HG03064 (cell line): ENCODE results near the gene ATP8B3.
"Not testable (repeated sequence)": the region's sequence is repeated elsewhere in the genome, so short reads cannot be mapped to it uniquely, and the experiment has no call there.

Experiments
- ATAC-seq: cut with Tn5 transposase; IDR thresholded peaks from one replicate; pipeline ENCODE4 v1.9.1; 2021; ENCODE audit warnings: low read depth; ENCODE audit not compliant: unreplicated experiment

Gene ATP8B3

DNA sequence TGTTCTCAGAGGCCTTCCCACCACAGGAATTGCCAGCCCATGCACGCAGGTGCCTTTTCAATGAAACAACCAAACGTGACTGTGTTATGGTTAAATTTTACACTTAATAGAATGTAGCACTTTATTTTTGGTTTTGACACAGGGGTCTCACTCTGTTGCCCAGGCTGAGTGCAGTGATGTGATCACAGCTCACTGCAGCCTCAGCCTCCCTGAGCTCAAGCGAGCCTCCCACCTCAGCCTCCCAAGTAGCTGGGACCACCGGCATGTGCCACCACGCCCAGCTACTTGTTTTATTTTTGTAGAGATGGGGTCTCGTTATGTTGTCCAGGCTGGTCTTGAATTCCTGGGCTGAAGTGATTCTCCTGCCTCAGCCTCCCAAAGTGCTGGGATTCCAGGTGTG is 7.2 kb downstream of the ATP8B3 start:
- no peak for ATAC-seq

DNA sequence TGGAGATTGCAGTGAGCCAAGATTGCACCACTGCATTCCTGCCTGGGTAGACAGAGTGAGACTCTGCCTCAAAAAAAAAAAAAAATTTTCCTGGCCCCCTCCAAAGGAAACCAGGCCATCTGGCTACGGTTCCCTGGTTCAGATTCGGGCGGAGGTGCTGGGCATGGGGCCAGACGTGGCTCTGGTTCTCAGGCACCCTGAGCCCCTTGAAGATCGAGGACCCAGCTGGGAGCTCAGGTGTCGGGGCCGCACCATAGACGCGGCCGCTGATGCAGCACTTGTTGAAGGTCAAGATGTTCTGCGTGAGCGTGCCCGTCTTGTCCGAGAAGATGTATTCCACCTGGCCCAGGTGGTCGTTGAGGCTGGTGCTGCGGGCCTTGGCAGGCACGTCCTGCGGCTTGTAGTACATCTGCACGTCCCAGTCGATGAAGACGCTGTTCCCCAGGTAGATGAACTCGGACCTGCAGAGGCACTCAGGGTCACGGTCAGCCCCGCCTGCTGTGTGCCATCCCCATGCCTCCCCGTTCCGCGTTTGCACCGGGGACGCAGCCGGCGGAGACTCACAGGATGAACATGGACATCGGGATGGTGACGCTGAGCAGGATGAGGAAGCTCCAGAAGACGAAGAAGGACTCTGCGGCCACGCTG is 12.3 kb downstream of the ATP8B3 start:
- ATAC-seq: no peak

DNA sequence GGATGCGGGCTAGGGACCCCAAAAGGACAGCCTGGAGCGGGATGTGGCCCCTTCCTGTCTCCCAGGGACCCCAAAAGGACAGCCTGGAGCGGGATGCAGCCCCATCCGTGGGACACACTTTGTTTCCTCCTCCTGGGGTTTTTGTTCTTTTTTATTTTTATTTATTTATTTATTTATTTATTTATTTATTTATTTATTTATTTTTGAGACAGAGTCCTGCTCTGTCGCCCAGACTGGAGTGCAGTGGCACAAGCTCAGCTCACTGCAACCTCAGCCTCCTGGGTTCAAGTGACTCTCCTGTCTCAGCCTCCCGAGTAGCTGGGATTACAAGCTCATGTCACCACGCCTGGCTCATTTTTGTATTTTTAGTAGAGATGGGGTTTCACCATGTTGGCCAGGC is 14.8 kb downstream of the ATP8B3 start:
- ATAC-seq: not testable (repeated sequence)

DNA sequence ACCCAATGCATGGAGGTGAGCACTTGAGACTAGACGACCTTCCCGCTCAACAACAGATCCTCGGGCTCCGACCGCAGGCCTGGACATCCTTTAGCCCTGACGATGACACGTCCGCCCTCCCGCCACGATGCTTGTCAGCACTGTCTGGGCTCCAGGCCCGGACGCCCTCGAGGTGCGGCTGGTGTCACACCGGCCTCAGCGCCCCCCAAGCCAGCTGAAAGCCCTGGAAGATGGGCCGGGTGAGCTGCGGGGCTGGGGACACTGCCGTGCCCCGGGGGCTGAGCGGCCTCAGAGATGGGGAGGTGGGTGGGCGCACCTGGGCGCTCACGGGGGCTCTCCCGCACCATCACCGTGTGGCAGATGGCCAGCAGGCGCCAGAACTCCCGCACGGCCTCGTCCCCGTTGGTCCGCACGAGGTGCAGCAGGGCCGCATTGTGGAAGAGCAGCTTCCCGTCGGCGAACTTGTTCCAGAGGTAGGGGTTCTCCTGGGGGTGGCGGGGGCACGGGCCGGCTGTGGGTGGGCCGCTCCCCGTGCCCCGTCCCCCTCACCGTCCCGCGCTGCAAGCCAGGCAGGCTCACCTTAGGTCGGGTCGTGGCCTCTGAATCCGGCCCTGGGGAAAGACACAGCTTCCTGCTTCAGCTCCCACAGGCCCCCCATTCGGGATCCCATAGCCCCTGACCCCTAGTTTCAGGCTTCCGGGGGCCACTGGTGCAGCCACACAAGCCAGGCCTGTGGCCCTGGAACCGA is 15.5 kb downstream of the ATP8B3 start:
- ATAC-seq: no peak

DNA sequence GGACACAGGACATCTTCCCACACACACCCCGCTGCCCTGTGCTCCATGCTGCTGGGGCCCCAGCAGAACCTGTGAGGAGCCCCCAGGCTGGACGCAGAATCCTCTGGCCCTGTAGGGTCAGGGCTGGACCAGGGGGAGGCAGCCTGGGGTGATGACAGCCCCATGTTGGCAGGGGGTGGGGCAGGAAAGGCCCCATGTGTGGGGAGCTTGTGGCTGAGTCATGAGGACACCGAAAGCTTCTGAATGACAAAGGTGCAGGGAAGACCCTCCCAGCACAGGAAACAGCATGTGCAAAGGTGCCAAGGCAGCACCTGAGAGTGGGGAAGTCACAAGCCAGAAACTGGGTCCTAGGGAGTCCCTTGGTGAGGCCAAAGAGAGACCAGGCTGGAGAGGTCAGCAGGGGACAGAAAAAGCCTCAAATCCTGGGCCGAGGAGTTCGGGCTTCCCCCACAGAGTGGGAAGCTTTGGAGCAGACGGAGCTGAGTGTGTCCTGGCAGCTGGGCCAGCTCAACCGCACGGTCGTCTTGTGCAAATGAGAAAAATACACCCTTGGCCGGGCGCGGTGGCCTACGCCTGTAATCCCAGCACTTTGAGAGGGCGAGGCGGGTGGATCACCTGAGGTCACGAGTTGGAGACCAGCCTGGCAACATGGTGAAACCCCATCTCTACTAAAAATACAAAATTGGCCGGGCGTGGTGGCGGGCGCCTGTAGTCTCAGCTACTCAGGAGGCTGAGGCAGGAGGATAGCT is 17.5 kb downstream of the ATP8B3 start:
- ATAC-seq: no peak

DNA sequence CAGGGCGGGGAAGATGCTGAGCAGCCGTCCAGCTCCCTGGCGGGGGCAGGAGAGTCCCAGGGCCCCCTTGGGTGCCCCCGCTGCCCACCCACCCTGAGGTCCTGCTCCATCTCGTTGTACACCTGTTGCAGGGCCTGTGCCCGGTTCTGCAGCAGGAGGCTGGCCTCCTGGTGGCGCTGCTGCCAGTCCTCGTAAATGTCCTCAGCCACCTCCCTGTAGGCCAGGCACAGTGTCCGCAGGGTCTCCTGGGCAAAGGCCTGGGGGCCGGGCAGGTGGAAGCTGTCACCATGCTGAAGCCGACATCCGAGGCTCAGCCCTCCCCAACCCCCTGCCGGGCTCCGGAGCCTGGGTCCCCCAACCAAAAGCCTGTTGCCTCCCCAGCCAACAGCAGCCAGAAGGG is 20.2 kb downstream of the ATP8B3 start:
- no peak for ATAC-seq

DNA sequence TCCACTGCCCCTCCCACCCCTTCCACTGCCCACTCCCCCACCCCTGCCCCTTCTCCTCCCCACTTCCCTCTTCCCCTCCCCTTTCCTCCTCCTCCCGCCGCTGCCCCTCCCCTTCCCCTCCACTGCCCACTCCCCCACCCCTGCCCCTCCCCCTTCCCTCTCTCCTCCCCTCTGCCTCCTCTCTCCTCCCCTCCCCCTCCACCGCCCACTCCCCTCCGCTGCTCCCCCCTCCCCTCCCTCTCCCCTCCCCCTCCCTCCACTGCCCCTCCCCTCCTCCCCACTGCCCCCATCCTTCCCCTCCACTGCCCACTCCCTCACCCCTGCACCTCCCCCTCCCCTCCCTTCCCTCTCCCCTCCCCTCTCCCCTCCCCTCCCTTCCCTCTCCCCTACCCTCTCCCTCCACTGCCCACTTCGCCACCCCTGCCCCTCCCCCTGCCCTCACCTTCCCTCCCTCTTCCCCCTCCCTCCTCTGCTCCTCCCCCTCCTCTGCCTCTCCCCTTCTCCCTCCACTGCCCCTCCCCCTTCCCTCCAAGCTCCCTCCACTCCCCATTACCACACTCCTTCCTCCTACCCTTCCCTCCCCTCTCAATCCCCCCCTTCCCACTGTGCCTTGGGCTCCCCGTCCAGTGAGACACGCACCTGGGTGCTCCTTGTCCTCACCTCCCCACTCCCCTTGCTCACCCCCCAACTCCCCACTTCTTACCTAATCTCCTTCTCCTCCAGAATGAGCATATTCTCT is 21.9 kb downstream of the ATP8B3 start:
- ATAC-seq: no peak

DNA sequence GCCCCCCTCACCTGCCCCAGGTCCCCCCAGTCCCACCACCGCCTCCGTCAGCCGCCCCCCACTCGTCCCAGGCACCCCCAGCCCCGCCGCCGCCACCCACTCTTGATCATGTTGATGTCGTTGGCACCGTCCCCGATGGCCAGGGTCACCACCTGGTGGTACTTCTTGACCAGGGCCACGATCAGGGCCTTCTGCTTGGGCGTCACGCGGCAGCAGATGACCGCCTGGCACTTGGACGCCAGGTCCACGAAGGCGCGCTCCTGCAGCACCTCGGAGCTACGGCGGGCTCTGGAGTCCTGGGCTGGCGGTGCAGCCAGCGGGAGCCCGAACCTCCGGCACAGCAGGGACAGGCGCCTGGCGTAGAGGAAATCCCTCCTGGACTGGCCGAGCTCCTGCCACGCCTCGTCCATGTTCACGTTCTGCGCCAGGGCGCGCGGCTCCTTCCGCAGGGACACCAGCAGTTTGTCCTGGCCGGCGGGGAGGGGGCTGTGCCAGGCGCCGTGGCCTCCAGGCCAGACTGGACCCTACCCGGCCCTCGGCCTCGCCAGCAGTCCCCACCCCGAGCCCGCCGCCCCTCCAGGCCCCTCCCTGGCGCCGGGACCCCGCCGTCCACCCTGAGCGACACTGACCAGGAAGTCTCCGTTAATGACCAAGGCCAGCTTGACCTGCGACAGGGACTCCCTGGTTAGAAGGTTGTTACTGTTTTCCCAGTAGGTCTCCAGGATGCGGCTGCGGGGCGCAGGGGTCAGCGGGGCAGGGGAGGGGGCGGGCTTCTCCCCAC is 22.6 kb downstream of the ATP8B3 start:
- no peak for ATAC-seq

DNA sequence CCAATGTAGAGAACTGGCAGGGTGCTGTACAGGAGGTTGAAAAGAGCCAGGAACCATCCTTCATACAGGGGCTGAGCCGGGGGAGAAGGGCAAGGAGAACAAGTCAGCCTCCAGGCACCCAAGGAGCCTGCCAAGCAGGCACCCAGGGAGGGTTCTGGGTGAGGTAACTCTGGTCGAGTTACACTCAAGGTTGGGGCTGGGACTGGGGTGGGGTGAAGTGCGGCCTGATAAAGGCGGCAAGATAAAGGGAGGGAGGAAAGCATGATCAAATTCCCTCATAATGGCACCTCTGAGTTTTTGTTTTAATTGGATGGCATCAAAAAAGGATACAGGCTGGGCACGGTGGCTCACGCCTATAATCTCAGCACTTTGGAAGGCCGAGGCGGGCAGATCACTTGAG is 25.0 kb downstream of the ATP8B3 start:
- no peak for ATAC-seq

DNA sequence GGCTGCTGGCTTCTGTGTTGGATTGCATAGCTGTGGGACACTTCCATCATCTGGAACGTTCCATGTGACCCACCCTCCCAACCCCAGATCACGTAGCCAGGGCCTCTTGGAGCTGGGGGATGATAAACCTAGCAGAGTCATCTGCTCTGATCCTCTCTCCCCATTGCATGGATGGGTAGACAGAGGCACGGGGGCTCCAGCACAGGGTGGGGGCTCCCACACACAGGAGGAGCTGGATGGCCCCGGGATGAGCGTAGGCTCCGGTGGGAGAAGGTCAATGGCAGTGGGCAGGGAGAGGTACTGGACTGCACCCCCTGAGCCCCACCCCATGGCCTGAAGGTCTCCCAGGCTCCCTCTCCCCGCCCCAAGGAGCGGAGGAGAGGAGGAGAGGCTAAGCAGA is 25.4 kb downstream of the ATP8B3 start:
- no peak for ATAC-seq

DNA sequence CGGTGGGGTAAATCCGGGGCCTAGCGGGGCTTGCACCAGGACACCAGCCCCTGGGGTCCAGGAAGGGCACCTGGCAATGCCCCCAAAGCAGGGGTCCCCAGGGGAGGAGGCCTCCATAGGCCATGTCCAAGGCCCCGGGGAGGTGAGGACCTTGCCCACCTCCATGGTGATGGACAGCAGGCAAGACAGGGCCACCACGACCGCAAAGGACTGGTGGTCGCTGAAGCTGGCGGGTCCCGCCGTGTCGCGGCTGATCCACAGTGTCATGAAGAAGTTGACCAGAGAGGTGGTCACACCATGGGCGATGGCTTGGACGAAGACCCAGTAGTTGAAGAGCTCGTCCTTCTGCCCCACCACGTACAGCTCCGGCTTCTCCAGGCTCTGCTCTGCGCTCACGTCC is 26.8 kb downstream of the ATP8B3 start:
- ATAC-seq: no peak

DNA sequence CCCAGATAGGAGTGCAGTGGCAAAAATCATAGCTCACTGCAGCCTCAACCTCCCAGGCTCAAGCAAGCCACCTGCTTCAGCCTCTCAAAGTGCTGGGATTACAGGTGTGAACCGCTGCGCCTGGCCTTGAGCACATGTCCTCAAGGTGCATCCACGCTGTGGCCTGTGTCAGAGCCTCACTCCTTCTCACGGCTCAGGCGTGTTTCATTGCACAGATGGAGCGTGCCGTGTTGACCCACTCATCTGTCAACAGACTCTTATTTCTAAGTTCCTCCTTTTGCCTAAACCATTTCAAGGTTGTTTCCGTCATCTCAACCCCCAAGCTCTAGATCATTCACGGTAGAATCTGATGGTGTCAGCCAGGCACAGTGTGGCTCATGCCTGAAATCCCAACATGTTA is 28.2 kb downstream of the ATP8B3 start:
- no peak for ATAC-seq

DNA sequence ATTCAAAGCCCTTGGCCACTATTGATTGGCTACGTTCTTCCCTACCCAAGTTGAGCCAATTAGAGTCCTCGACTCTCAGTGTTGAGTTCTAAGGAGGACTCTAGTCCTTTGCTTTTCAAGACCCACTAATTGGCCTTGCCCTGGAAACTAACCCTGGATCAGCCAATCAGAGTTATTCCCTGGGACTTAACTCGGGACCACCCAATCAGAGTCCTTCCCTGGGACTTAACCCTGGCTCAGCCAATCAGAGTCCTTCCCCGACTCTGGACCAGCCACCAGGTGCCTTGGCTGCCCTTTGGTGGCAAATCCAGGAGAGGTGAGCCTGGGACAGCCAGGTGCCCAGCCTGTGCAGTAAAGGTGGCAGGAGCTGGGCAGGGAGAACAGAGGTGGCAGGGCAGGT is 28.7 kb downstream of the ATP8B3 start:
- ATAC-seq: no peak

DNA sequence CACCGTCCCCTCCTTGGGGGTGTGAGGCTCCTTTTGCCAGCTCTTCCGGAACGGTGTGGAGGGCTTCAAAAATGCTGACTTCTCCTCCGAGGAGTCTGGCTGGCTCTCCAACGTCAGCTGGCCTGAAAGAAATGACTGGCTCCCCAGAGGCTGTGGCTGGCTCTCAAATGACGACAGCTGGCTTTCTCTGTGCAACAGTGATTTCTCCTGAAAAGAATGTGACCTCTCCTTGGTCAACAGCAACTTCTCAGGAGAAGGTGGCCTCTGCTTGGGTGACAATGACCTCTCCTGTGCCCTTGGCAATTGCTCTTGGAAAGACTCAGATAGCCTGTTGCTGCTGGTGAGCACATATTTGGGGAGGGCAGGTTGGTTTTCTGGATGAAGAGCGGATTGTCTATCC is 29.6 kb downstream of the ATP8B3 start:
- ATAC-seq: no peak

DNA sequence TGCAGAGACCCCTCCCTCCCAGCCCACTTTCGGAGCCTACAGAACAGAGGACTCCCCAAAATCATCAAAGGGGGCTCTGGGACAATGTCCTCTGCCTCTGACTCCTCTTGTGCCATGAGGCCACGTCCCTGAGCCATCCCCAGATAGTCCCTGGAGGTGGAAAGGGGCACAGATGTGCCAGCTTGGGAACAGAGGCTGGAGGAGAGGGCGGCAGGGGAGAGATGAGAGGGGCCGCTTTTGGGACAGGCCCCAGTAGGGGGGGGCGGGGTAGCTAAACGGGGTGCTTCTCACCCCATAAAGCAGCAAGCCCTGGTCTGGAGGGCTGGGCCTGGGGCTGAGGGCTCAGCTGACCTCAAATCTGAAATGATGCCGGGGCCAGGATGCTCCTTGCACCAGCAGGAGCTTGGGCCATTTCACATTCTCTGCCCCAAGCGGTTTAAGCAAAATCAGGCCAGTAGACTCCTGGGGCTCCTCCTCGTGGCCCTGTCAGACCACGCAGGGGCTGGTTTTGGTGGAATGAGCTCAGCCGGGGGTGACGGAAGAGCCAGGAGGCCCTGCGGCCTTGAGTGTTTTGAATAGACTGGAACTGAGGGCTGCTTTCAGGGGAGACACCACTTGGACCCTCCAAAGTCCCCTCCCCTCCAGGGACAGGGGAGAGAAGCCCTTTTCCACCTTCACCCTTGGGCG is 31.7 kb downstream of the ATP8B3 start:
- ATAC-seq: no peak

DNA sequence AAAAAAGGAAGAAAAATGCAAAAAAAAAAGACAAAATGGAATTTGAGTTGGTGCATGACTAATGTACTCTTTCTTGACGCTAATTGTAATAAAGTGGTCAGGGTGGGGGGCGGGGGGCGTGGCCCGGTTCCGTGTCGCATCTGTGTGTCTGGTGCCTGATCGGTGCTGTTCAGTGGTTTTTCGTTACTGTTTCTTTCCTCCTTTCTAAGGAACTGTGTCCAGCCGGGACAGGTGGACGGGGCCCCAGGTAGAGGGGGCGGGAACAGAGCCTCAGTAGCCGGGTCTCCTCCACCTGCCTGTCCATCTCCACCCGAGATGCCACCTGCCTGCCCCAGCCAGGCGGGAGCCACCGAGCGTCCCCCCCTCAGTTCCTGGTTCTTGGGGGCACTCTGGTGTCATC is 32.5 kb downstream of the ATP8B3 start:
- ATAC-seq: no peak

DNA sequence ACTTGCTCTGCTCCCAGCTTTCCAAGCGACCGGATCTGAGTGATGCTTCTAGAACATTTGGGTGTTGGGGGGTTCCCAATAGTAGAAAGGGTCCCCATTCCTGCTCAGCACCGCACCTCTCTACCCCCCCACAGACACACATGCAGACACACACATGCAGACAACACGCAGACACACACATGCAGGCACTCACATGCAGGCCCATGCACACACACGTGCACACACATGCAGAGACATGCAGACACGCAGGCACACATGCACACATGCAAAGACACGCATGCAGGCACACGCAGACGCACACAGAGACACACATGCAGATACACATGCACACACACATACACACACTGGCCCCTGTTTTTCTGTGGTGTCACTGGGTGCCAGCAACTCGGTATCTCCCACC is 34.9 kb downstream of the ATP8B3 start:
- no peak for ATAC-seq

DNA sequence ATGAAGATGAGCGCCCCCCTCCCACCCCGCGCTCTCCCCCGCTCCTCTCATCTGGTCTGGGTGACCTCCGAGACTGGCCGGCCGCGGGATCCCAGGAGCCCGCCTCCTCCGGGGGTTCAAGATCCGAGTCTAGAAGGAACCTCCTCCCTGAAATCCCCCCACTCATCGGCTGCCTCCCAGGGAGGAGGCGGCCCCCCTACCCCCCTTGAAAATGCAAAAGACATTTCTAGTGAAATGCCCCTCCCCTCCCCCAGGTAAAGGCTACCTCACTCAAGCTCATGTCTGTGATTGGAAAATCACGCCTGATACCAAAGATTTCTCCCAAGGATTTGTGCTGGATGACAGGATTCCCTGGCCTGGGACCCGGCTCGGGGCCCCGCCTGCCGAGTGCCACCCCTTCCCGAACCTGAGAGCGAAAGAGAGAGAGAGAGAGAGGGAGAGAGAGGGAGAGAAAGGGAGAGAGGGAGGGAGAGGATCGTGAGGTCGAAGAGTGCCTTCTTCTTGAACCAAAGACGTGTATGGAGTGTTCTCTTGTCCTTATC is 35.4 kb downstream of the ATP8B3 start:
- no peak for ATAC-seq

DNA sequence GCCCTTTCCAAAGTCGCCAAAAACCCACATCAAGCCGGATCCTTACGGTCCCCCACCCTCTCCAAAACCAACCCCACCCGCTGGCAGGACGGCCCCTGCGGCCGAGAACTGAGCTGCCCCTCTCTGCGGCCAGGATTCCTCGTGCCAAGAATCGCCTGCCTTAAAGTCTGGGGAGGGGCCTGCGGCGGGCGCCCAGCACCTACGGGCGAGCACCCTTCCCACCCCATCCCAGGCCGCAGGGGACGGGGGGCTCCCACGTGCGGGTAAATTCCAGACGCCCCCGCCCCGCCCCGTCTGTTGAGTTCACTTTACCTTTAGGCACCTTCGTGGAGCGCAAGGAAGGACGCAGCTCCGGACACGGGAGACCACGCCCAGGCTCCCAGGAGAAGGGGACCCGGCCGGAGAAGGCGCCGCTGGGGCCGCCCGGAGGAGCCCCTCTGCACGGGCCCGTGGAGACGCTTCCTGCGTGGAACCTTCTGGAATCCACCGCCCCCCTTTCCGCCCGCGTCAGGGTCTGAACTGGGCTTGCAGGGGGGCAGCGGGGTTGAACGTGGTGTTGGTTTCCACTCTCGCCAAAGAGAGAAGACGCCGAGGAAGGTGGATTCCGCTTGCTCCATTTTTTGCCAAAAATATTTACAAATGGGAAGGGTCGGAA is 36.0 kb downstream of the ATP8B3 start:
- no peak for ATAC-seq
